ENCODE measurements around the gene TPTE.
"Not testable (repeated sequence)": the region's sequence is repeated elsewhere in the genome, so short reads cannot be mapped to it uniquely, and the experiment has no call there.

The TPTE gene

GRCh38 chr21:10638144-10638543, 116.8 kb downstream of the TPTE start:
- DNase-seq (ENCODE audit: low read depth, low spot score); in situ Hi-C loops (cut with HindIII; ENCODE audit: low sequenced_read_pairs); H3K4me3 ChIP-seq (ENCODE audit: low read depth, low read length): not testable (repeated sequence)

GRCh38 chr21:10639123-10639522, 117.7 kb downstream of the TPTE start:
- in situ Hi-C loops (cut with HindIII; ENCODE audit: low sequenced_read_pairs), result no loop called here
- TF ChIP-seq, protein P1, sequence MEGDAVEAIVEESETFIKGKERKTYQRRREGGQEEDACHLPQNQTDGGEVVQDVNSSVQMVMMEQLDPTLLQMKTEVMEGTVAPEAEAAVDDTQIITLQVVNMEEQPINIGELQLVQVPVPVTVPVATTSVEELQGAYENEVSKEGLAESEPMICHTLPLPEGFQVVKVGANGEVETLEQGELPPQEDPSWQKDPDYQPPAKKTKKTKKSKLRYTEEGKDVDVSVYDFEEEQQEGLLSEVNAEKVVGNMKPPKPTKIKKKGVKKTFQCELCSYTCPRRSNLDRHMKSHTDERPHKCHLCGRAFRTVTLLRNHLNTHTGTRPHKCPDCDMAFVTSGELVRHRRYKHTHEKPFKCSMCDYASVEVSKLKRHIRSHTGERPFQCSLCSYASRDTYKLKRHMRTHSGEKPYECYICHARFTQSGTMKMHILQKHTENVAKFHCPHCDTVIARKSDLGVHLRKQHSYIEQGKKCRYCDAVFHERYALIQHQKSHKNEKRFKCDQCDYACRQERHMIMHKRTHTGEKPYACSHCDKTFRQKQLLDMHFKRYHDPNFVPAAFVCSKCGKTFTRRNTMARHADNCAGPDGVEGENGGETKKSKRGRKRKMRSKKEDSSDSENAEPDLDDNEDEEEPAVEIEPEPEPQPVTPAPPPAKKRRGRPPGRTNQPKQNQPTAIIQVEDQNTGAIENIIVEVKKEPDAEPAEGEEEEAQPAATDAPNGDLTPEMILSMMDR (IDR thresholded peaks at IDR 0.05; ENCODE audit: low read depth, low read length), result no peak
- H3K4me3 ChIP-seq (ENCODE audit: low read depth, low read length), result no peak overlapping the region
- no peak for DNase-seq (ENCODE audit: low read depth, low spot score)

- in situ Hi-C loops (cut with HindIII; ENCODE audit: low sequenced_read_pairs); H3K4me3 ChIP-seq (ENCODE audit: low read depth, low read length); DNase-seq (ENCODE audit: low read depth, low spot score): not testable (repeated sequence)
These were observed 118.4 kb downstream of the TPTE start for GRCh38 chr21:10639746-10640145.

DNA sequence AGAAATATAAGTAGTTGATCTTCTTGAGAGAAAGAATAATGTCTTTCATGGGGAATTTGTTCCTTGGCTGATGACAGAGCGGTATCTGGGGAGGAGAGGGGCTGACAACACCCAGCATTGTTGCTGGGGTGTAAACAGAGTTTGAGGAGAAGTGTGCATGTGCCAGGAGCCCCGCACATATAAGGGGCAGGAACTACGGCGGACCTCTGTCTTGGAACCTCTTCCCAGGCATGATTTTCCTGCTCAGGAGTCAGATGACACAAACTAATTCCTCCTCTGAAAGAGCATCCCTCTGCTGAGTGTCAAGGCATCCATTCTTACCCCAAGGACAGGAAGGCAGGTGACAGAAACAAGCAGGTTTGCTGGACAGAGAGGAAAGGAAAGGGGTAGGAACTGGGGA, 119.1 kb downstream of the TPTE start:
- no peak for DNase-seq (ENCODE audit: low read depth, low spot score)
- TF ChIP-seq, protein P1 (IDR thresholded peaks at IDR 0.05; ENCODE audit: low read depth, low read length), result no peak
- in situ Hi-C loops (cut with HindIII; ENCODE audit: low sequenced_read_pairs), result no loop called here
- no peak overlapping the region for H3K4me3 ChIP-seq (ENCODE audit: low read depth, low read length)

DNA sequence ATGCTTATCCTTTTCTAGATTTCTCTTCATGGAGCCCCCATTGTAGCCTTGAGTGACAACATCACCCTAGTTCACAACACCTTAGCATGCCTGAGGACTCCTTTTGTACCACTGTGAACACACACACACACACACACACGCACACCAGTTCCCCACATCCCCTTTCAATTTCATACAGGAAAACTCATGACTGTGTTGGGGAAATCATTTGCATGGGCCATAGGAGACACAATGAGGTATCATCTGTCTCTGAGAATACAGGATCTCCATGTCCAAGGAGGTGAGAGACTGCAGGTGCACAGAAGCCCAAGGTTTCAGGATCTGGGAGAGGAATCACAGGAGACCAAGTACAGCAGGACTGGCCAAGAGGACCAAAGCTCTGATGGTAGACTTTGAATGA, 119.7 kb downstream of the TPTE start:
- TF ChIP-seq, protein P1 (IDR thresholded peaks at IDR 0.05; ENCODE audit: low read depth, low read length), result no peak
- in situ Hi-C loops (cut with HindIII; ENCODE audit: low sequenced_read_pairs), result no loop called here
- no peak for DNase-seq (ENCODE audit: low read depth, low spot score)
- no peak overlapping the region for H3K4me3 ChIP-seq (ENCODE audit: low read depth, low read length)

- DNase-seq (ENCODE audit: low read depth, low spot score); in situ Hi-C loops (cut with HindIII; ENCODE audit: low sequenced_read_pairs); H3K4me3 ChIP-seq (ENCODE audit: low read depth, low read length): not testable (repeated sequence)
These were observed 124.3 kb downstream of the TPTE start for GRCh38 chr21:10645667-10646066.

- H3K4me3 ChIP-seq (ENCODE audit: low read depth, low read length); in situ Hi-C loops (cut with HindIII; ENCODE audit: low sequenced_read_pairs); DNase-seq (ENCODE audit: low read depth, low spot score): not testable (repeated sequence)
These were observed 128.2 kb downstream of the TPTE start for GRCh38 chr21:10649350-10650149.

DNA sequence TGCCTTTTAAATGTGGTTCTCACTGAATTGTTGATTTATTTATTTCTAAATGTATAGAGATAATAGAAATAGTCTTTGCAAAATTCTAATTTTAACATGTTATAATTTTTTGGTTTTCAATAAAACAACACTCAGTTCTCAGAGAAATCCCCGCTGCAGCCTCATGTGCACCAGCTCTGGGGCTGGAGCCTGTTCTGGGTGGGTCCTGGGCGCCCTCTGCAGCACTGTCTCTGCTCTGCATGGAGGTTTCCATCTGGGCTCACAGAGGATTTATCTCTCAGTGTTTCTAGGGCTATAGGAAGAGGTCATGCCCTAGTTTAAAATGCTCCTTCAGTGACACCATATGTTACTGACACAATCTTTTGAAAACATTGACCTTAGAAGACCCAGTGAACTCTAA, 128.9 kb downstream of the TPTE start:
- in situ Hi-C loops (cut with HindIII; ENCODE audit: low sequenced_read_pairs); H3K4me3 ChIP-seq (ENCODE audit: low read depth, low read length); DNase-seq (ENCODE audit: low read depth, low spot score): not testable (repeated sequence)
